Measurements from ENCODE around the gene ICAM3.

The ICAM3 gene

DNA sequence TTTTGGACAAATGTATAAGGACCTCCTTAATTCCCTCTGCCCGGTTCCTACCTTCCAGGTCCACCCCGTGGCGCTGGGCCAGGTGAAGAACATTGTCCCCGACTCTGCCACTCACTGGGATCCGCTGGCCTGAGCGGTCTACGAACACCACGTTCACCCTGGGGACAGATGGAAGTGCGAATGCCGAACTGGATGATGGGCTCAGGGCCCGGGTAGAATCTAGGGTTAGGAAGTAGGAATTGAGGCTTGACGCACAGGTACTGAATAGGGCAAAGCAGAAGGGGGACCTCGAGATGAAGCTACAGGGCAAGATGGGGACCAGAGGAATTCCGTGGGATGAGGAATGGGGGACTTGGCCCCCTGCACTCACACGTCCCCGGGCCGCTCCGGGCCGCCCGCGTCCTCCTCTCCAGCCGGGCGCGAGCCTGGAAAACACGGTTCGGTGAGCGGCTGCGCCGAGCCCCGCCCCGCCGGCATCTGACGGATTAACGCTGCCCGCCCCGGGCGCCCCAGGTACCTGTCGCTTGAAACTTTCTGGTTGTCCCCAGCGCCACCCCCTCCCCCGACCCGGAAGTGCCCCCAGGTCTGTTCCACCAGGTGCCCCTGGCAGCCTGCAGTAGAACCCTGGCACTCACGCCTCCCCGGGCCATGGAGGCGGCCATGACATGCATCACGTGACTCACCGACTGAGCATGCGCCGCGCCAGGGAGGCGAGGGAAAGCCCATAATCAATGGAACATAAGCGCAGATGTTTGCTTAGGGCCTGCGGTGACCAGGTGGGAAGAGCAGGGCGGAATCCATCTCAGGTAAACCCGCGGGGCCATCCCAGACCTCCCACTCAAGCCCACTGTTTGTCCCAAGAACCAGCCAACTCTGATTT lies 23.8 kb downstream of the ICAM3 start, which contains the start of gene FDX2:
Gene FDX2 (minus strand): TSS at position 681 of the 880 bp plus-strand sequence. CDS start 19 bp downstream, at position 662.
- Histone ChIP-seq H3K4me2 (ENCODE audit: low read length) (peak within 1 kb of the TSS; percentile 78), H3K36me3 (ENCODE audit: insufficient read depth, low read length) (peaks cover 46% of the 10 kb centered on the region), H3K4me3 (ENCODE audit: low read depth, low read length, poor library complexity, severe bottlenecking) (peak within 1 kb of the TSS; percentile 73), H4K20me1 (ENCODE audit: insufficient read depth, low read length) (no peaks in the 10 kb centered on the region), H3K27ac (ENCODE audit: low read depth, low read length, poor library complexity, severe bottlenecking) (no peak within 1 kb of the TSS), H3K27me3 (ENCODE audit: insufficient read depth, low read length) (no peaks in the 10 kb centered on the region), H3K79me2 (ENCODE audit: insufficient read depth, low read length) (no peaks in the 10 kb centered on the region), H3K9me3 (ENCODE audit: low read length) (no peaks in the 10 kb centered on the region), H2AFZ (ENCODE audit: low read length) (0 out of 2 replicates have a peak within 1 kb of the TSS, but pooled peaks have one; percentile 6), H3K9me2 (ENCODE audit: low read depth, low read length) (no peaks in the 10 kb centered on the region), H3K9ac (ENCODE audit: low read length) (peak within 1 kb of the TSS; percentile 72), H3F3A (ENCODE audit: insufficient read depth, low read length) (no peaks in the 10 kb centered on the region), H3K4me1 (ENCODE audit: insufficient read depth, low read length, severe bottlenecking) (peaks cover 16% of the 10 kb centered on the region)
- no peak for TF ChIP-seq EZH2 (IDR thresholded peaks at IDR 0.05; ENCODE audit: borderline replicate concordance, low read length)
- TF ChIP-seq, protein P1, sequence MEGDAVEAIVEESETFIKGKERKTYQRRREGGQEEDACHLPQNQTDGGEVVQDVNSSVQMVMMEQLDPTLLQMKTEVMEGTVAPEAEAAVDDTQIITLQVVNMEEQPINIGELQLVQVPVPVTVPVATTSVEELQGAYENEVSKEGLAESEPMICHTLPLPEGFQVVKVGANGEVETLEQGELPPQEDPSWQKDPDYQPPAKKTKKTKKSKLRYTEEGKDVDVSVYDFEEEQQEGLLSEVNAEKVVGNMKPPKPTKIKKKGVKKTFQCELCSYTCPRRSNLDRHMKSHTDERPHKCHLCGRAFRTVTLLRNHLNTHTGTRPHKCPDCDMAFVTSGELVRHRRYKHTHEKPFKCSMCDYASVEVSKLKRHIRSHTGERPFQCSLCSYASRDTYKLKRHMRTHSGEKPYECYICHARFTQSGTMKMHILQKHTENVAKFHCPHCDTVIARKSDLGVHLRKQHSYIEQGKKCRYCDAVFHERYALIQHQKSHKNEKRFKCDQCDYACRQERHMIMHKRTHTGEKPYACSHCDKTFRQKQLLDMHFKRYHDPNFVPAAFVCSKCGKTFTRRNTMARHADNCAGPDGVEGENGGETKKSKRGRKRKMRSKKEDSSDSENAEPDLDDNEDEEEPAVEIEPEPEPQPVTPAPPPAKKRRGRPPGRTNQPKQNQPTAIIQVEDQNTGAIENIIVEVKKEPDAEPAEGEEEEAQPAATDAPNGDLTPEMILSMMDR (IDR thresholded peaks at IDR 0.05; ENCODE audit: low read length) = no peak

DNA sequence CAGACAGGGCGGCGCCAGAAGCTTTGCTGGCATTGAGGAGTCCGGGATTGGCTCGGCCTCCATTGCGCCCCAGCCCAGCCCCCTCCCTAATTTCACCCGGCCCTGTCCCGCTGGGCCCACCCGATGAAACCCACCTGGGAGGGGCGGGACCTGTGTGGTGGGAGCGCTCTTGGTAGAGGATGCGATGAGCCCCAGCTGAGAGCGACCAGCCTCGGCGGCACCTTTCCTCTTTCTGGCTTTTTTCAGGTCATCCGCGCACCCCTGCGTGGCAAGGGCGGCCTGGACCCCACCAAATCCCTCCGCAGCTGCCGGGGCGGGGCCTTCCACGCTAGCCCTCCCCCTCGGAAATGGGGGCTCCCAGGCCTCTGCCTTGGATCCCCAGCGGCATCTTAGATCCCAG lies 30.0 kb downstream of the ICAM3 start, which contains the start of gene ZGLP1:
Gene ZGLP1 (minus strand): TSS at position 393 of the 400 bp plus-strand sequence.
- Histone ChIP-seq H3K4me2 (ENCODE audit: low read length) (no peak within 1 kb of the TSS), H3K9ac (ENCODE audit: low read length) (no peak within 1 kb of the TSS), H2AFZ (ENCODE audit: low read length) (no peak within 1 kb of the TSS), H3K4me3 (ENCODE audit: low read depth, low read length, poor library complexity, severe bottlenecking) (no peak within 1 kb of the TSS), H3K4me1 (ENCODE audit: insufficient read depth, low read length, severe bottlenecking) (no peaks in the 10 kb centered on the region), H3K27ac (ENCODE audit: low read depth, low read length, poor library complexity, severe bottlenecking) (no peak within 1 kb of the TSS), H3F3A (ENCODE audit: insufficient read depth, low read length) (no peaks in the 10 kb centered on the region), H3K79me2 (ENCODE audit: insufficient read depth, low read length) (no peaks in the 10 kb centered on the region), H4K20me1 (ENCODE audit: insufficient read depth, low read length) (no peaks in the 10 kb centered on the region), H3K9me3 (ENCODE audit: low read length) (no peaks in the 10 kb centered on the region), H3K36me3 (ENCODE audit: insufficient read depth, low read length) (peaks cover 20% of the 10 kb centered on the region), H3K9me2 (ENCODE audit: low read depth, low read length) (no peaks in the 10 kb centered on the region), H3K27me3 (ENCODE audit: insufficient read depth, low read length) (no peaks in the 10 kb centered on the region)
- TF ChIP-seq, protein P1 (IDR thresholded peaks at IDR 0.05; ENCODE audit: low read length) = no peak

DNA sequence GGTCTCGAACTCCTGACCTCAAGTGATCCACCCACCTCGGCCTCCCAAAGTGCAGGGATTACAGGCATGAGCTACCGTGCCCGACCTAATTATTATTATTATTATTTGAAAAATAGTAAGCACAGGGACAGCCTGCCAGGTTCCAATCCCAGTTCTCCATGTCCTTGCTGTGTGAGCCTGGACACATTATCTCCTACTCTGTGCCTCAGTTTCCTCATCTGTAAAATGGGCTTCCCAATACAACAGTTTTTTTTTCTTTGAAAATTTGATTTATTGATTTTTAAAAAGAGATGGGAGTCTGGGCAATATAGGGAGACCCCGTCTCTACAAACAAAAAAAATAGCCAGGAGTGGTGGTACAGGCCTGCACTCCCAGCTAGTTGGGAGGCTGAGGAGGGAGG lies 33.1 kb downstream of the ICAM3 start:
- no peak overlapping the region for H3K4me2 ChIP-seq (ENCODE audit: low read length)
- H3K4me3 ChIP-seq (ENCODE audit: low read depth, low read length, poor library complexity, severe bottlenecking) = no peak overlapping the region
- H3K79me2 ChIP-seq (ENCODE audit: insufficient read depth, low read length) = no peaks in the 10 kb centered on the region
- H3K27ac ChIP-seq (ENCODE audit: low read depth, low read length, poor library complexity, severe bottlenecking) = no peak overlapping the region
- H3F3A ChIP-seq (ENCODE audit: insufficient read depth, low read length) = no peaks in the 10 kb centered on the region
- TF ChIP-seq, protein P1 (IDR thresholded peaks at IDR 0.05; ENCODE audit: low read length) = no peak
- no peak for TF ChIP-seq EZH2 (IDR thresholded peaks at IDR 0.05; ENCODE audit: borderline replicate concordance, low read length)
- H4K20me1 ChIP-seq (ENCODE audit: insufficient read depth, low read length) = no peaks in the 10 kb centered on the region
- H3K9ac ChIP-seq (ENCODE audit: low read length) = no peak overlapping the region
- H3K9me3 ChIP-seq (ENCODE audit: low read length) = no peaks in the 10 kb centered on the region
- no peaks in the 10 kb centered on the region for H3K27me3 ChIP-seq (ENCODE audit: insufficient read depth, low read length)
- H3K9me2 ChIP-seq (ENCODE audit: low read depth, low read length) = no peaks in the 10 kb centered on the region
- H3K36me3 ChIP-seq (ENCODE audit: insufficient read depth, low read length) = peaks cover 19% of the 10 kb centered on the region
- H3K4me1 ChIP-seq (ENCODE audit: insufficient read depth, low read length, severe bottlenecking) = no peaks in the 10 kb centered on the region
- H2AFZ ChIP-seq (ENCODE audit: low read length) = no peak overlapping the region
